ENCODE measurements around the gene MED10. TPM values are rescaled to one million over a fixed set of nuclear protein-coding genes. Genes with fewer than 3 reads are reported as not detected.

MED10 gene, protein sequence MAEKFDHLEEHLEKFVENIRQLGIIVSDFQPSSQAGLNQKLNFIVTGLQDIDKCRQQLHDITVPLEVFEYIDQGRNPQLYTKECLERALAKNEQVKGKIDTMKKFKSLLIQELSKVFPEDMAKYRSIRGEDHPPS
- total RNA-seq (10 to 100 TPM; 97.2 to 98.0 TPM), total RNA-seq (16.9 to 47.7 (median 31.2) reads per million in 172 experiments)
- polyA plus RNA-seq (2013, experiment 1 of 2), result 57.3 TPM
- 53.7 TPM for polyA plus RNA-seq (2013, experiment 2 of 2)

- Histone ChIP-seq H3K4me3 (ENCODE audit: low read length) (peak within 1 kb of the TSS; percentile 94), H3K27me3 (ENCODE audit: control insufficient read depth in 1 of 2, insufficient read depth in 2 of 2, low read length in 2 of 2) (no peaks in the 10 kb centered on the region), H3K9me3 (ENCODE audit: control insufficient read depth in 1 of 2, insufficient read depth in 1 of 2, low read length in 2 of 2) (no peaks in the 10 kb centered on the region), H3K4me1 (ENCODE audit: insufficient read depth, low read length) (peaks cover 38% of the 10 kb centered on the region), H3K27ac (ENCODE audit: low read depth in 1 of 2, low read length in 2 of 2) (peak within 1 kb of the TSS; percentile 83 to 88), H3K36me3 (ENCODE audit: insufficient read depth, low read length) (peaks cover 38% of the 10 kb centered on the region)
- Mint-ChIP-seq H3K27ac (peak within 1 kb of the TSS; percentile 98), H3K9me3 (no peaks in the 10 kb centered on the region), H3K4me3 (peak within 1 kb of the TSS; percentile 100), H3K27me3 (no peaks in the 10 kb centered on the region), H3K36me3 (ENCODE audit: low read depth) (peaks cover 61% of the 10 kb centered on the region), H3K4me1 (ENCODE audit: low read depth) (peaks cover 62% of the 10 kb centered on the region)
- TF ChIP-seq CTCF (IDR thresholded peaks at IDR 0.05), result no peak
- peak; percentile 90 to 97 (median 95) for DNase-seq
- peak; percentile 95 for ATAC-seq (ENCODE audit: poor library complexity)
- POLR2A ChIA-PET, result interaction anchor here (0.6 to 2.9 kb wide), 10 partner anchors 8 to 956 kb away, joined by 3 to 22 read pairs (median 6); partner anchors contain the start of genes ICE1, NSUN2, SRD5A1 and TENT4A
- CTCF ChIA-PET, result no interaction called here
- intact Hi-C loops (cut with DNase I, micrococcal nuclease), result loop anchor here (1.0 to 10.0 kb wide), 9 partner anchors 17 to 1489 kb away; partner anchors contain the start of genes FASTKD3 (in 1 of the 2), ICE1 (in 1 of the 2), MTRR (in 1 of the 2) and NSUN2 (in 1 of the 2)
Observed at GRCh38 chr5:6377905-6378765, at the start of gene MED10. TSS of gene MED10 (minus strand) at chr5:6378547. CDS start at chr5:6378483, 64 bp downstream.

GRCh38 chr5:6427694-6428093 is 49.3 kb upstream of the MED10 start:
- Histone ChIP-seq H3K36me3 (ENCODE audit: insufficient read depth, low read length) (no peaks in the 10 kb centered on the region), H3K9me3 (ENCODE audit: control insufficient read depth in 1 of 2, insufficient read depth in 1 of 2, low read length in 2 of 2) (peaks cover 0 to 4% of the 10 kb centered on the region in 2 experiments), H3K27me3 (ENCODE audit: control insufficient read depth in 1 of 2, insufficient read depth in 2 of 2, low read length in 2 of 2) (peaks cover 9 to 20% of the 10 kb centered on the region in 2 experiments), H3K27ac (ENCODE audit: low read depth in 1 of 2, low read length in 2 of 2) (no peak overlapping the region), H3K4me3 (ENCODE audit: low read length) (no peak overlapping the region), H3K4me1 (ENCODE audit: insufficient read depth, low read length) (no peaks in the 10 kb centered on the region)
- H3K27me3 Mint-ChIP-seq, result peaks cover 59% of the 10 kb centered on the region
- H3K36me3 Mint-ChIP-seq (ENCODE audit: low read depth), result no peaks in the 10 kb centered on the region
- DNase-seq, result no peak
- no peak for TF ChIP-seq CTCF (IDR thresholded peaks at IDR 0.05)
- POLR2A ChIA-PET, result no interaction called here
- intact Hi-C loops (cut with DNase I, micrococcal nuclease), result no loop called here
- ATAC-seq (ENCODE audit: poor library complexity), result no peak
- H3K27ac Mint-ChIP-seq, result no peak overlapping the region
- CTCF ChIA-PET, result no interaction called here
- H3K9me3 Mint-ChIP-seq, result no peaks in the 10 kb centered on the region
- H3K4me3 Mint-ChIP-seq, result no peak overlapping the region
- no peaks in the 10 kb centered on the region for H3K4me1 Mint-ChIP-seq (ENCODE audit: low read depth)

DNA sequence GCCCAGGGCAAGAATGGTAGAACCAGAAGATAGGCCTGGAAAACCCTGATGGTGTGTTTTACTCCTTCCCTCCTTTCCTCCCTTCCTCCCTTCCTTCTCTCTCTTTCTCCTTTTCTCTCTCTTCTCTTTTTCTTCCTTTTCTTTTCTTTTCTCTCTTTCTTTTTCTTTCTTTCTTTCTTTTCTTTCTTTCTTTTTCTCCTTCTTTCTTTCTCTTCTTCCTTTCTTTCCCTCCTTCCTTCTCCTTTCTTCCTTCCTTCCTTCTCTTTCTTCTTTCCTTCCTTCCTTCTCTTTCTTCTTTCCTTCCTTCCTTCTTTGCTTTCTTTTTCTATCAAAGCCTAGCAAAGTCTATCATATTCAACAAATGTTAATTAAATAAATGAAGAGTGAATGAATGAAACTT is 46.4 kb upstream of the MED10 start:
- Mint-ChIP-seq H3K4me3 (no peak overlapping the region), H3K36me3 (ENCODE audit: low read depth) (no peaks in the 10 kb centered on the region)
- H3K9me3 ChIP-seq (ENCODE audit: control insufficient read depth in 1 of 2, insufficient read depth in 1 of 2, low read length in 2 of 2), result no peaks in the 10 kb centered on the region

More for the DNA sequence above, 46.4 kb upstream of the MED10 start:
- intact Hi-C loops (cut with DNase I, micrococcal nuclease), result no loop called here
- POLR2A ChIA-PET, result no interaction called here
- CTCF ChIA-PET, result no interaction called here
- DNase-seq, result no peak
- Mint-ChIP-seq H3K27ac (no peak overlapping the region), H3K4me1 (ENCODE audit: low read depth) (no peaks in the 10 kb centered on the region), H3K27me3 (peaks cover 55% of the 10 kb centered on the region), H3K9me3 (no peaks in the 10 kb centered on the region)
- Histone ChIP-seq H3K4me1 (ENCODE audit: insufficient read depth, low read length) (no peaks in the 10 kb centered on the region), H3K27me3 (ENCODE audit: control insufficient read depth in 1 of 2, insufficient read depth in 2 of 2, low read length in 2 of 2) (peaks cover 2 to 7% of the 10 kb centered on the region in 2 experiments), H3K4me3 (ENCODE audit: low read length) (no peak overlapping the region), H3K27ac (ENCODE audit: low read depth in 1 of 2, low read length in 2 of 2) (no peak overlapping the region), H3K36me3 (ENCODE audit: insufficient read depth, low read length) (no peaks in the 10 kb centered on the region)
- no peak for ATAC-seq (ENCODE audit: poor library complexity)
- no peak for TF ChIP-seq CTCF (IDR thresholded peaks at IDR 0.05)

Measured in CD4-positive, alpha-beta T cell (primary cell).